LNCAP (cell line): ENCODE results near the gene PDCL3.

Experiments used
- CTCF ChIP-seq: fragments of 450-650 bp; IDR thresholded peaks from 2 replicates; pipeline ENCODE4 v1.5.1; 2017; ENCODE audit warnings: mild to moderate bottlenecking

The PDCL3 gene

GRCh38 chr2:100613719-100614118 lies 50.9 kb downstream of the PDCL3 start:
- TF ChIP-seq CTCF, result no peak

GRCh38 chr2:100614455-100615000 lies 51.7 kb downstream of the PDCL3 start:
- TF ChIP-seq CTCF, result no peak

GRCh38 chr2:100615471-100615870 lies 52.7 kb downstream of the PDCL3 start:
- no peak for TF ChIP-seq CTCF

GRCh38 chr2:100615886-100616285 lies 53.1 kb downstream of the PDCL3 start:
- TF ChIP-seq CTCF, result no peak

- TF ChIP-seq CTCF, result no peak
These were observed 54.1 kb downstream of the PDCL3 start for GRCh38 chr2:100616841-100617390.

- TF ChIP-seq CTCF, result no peak
These were observed 57.2 kb downstream of the PDCL3 start for GRCh38 chr2:100619951-100620350.

GRCh38 chr2:100620481-100620880 lies 57.7 kb downstream of the PDCL3 start:
- TF ChIP-seq CTCF, result no peak
